ENCODE results near the gene FABP6. TPM values are rescaled to one million over a fixed set of nuclear protein-coding genes. Genes with fewer than 3 reads are reported as not detected.

Gene FABP6
- total RNA-seq, 1 donor from 2014 or later = not detected

Other genes starting within 250 kb of the FABP6 start
- 71.2 and 72.0 TPM in 2 replicates for gene TTC1, start 220.4 kb upstream of the FABP6 start, total RNA-seq
- gene PWWP2A, start 110.1 kb upstream of the FABP6 start, total RNA-seq = 21.3 and 23.3 TPM in 2 replicates
- gene CCNJL, start 83.1 kb downstream of the FABP6 start, total RNA-seq = 1.9 and 2.4 TPM in 2 replicates
- gene C1QTNF2, start 141.1 kb downstream of the FABP6 start, total RNA-seq = 2.5 and 3.3 TPM in 2 replicates
- gene FAM200C, start 170.5 kb downstream of the FABP6 start, total RNA-seq = 6.7 and 7.8 TPM in 2 replicates
- gene SLU7, start 189.6 kb downstream of the FABP6 start, total RNA-seq = 71.2 and 90.2 TPM in 2 replicates
- gene PTTG1, start 192.3 kb downstream of the FABP6 start, total RNA-seq = 24.6 and 25.4 TPM in 2 replicates